HG03025 (cell line): ENCODE results near the gene REC114.
"Not testable (repeated sequence)": the region's sequence is repeated elsewhere in the genome, so short reads cannot be mapped to it uniquely, and the experiment has no call there.

Experiments
- ATAC-seq: cut with Tn5 transposase; IDR thresholded peaks from one replicate; pipeline ENCODE4 v1.9.1; 2021; ENCODE audit warnings: mild to moderate bottlenecking, moderate library complexity; ENCODE audit not compliant: unreplicated experiment, low FRiP score

The REC114 gene

DNA sequence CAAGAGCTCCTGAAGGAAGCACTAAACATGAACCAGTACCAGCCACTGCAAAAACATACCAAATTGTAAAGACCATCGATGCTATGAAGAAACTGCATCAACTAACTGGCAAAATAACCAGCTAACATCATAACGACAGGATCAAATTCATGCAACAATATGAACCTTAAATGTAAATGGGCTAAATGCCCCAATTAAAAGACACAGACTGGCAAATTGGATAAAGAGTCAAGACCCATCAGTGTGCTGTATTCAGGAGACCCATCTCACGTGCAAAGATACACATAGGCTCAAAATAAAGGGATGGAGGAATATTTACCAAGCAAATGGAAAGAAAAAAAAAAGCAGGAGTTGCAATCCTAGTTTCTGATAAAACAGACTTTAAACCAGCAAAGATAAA lies 7.0 kb downstream of the REC114 start:
- not testable (repeated sequence) for ATAC-seq

- no peak for ATAC-seq
Measured at GRCh38 chr15:73454096-73454495, 11.1 kb downstream of the REC114 start.

DNA sequence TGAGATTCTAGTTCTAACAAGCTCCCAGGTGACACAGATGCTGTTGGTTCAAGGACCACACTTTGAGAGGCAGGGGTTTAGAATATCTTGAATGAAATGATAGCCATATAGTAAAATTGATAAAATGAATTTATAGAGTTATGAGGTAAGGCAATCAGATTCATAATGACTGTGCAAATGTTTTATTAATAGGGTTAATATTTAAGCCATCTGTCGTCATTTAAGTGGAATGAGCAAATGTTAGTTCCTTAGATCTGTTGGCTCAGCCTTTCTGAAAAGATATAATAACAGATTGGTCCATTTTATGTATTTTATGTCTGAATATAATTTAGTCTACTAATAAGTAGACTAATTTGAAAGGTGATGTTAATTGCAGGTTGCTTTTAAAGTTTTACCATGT lies 12.9 kb downstream of the REC114 start:
- ATAC-seq: no peak

- no peak for ATAC-seq
Measured at GRCh38 chr15:73457334-73457733, 14.4 kb downstream of the REC114 start.

GRCh38 chr15:73460662-73461061 lies 17.7 kb downstream of the REC114 start:
- no peak for ATAC-seq

GRCh38 chr15:73464602-73465001 lies 21.6 kb downstream of the REC114 start:
- no peak for ATAC-seq

DNA sequence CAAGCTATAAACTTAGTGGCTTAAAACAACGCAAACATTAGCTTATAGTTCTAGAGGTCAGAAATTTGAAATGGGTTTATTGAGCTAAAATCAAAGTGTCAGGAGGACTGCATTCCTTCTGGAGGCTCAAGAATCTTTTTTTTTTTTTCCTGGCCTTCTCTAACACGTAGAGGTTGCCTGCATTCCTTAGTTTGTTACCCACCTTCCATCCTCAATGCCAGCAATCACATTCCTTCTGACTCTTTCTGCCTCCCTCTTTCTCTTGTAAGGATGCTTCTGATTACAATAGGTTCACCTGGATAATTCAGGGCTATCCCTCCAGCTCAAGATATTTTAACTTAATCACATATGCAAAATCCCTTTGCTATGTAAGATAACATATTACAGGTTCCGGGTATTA lies 24.8 kb downstream of the REC114 start:
- no peak for ATAC-seq

DNA sequence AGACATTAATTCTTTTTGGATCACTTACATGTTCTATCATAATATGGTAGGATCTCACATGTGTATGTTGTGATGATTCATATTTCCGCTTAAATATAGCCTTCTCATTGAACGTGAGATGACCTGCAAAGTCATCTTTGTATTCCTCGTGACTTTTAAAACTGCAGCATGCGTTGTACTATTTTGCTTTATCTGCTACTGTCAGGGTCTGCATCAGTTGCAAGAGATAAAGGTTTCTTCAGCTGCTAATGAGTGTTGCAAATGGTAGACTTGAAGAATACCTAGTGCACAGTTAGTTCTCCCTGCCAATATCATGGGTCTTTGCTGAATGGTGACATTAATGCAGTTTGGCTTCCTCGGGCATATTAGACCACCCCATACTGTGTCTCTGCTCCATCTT lies 31.8 kb downstream of the REC114 start:
- no peak for ATAC-seq

DNA sequence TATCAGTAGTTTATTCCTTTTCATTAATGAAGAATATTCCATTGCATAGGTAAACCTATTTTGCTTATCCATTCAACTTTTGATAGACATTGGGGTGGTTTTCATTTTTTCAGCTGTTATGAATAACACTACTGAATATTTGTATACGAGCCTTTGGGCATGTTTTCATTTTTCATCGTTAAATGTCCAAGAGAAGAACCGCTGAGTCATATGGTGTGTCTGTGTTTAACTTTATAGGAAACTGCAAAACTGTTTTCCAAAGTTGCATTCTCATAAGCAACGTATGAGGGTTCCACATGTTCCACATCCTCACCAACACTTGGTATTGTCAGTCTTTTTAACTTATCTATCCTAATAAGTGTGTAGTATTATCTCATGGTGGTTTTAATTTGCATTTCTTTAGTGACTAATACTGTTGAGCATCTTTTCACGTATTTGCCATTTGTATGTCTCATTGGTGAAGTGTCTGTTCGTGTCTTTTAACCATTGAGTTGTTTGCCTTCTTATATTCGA lies 33.8 kb downstream of the REC114 start:
- ATAC-seq: no peak

GRCh38 chr15:73480050-73480449 lies 37.1 kb downstream of the REC114 start:
- ATAC-seq: no peak

GRCh38 chr15:73482166-73482565 lies 39.2 kb downstream of the REC114 start:
- no peak for ATAC-seq

GRCh38 chr15:73483053-73483452 lies 40.1 kb downstream of the REC114 start:
- no peak for ATAC-seq

GRCh38 chr15:73485372-73485771 lies 42.4 kb downstream of the REC114 start:
- no peak for ATAC-seq

DNA sequence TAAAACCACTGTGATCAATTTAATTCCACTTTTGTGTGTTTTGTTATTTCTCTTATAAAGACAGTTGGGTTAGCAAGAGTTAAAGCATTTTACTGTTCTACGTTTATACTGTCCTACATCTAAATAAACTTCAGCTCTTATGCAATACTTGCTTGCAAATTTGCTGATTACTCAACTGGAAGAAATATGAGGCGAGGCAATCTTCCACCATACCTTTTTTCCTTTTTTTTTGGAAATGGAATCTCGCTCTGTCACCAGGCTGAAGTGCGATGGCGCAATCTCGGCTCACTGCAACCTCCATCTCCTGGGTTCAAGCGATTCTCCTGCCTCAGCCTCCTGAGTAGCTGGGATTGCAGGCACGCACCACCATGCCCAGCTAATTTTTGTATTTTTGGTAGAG lies 42.9 kb downstream of the REC114 start:
- ATAC-seq: not testable (repeated sequence)

- no peak for ATAC-seq
Measured at GRCh38 chr15:73488698-73489097, 45.7 kb downstream of the REC114 start.

DNA sequence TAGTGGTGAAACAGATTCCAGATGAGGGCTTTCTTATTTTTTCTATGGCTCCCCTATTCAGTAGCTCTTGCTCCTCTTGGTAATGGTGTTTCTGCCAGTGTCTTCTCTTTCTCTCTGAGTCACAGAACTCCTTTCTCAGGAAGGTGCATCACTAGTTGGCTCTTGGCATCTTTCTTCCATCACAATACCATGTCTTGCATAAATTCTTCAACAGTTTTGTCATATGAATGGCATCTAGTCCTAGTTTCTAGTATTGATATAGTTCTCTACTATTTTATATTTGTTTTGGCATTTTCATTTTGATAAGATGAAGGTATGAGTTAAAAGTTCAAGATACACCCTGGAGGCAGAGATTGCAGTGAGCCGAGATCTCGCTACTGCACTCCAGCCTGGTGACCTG lies 51.0 kb downstream of the REC114 start:
- no peak for ATAC-seq

DNA sequence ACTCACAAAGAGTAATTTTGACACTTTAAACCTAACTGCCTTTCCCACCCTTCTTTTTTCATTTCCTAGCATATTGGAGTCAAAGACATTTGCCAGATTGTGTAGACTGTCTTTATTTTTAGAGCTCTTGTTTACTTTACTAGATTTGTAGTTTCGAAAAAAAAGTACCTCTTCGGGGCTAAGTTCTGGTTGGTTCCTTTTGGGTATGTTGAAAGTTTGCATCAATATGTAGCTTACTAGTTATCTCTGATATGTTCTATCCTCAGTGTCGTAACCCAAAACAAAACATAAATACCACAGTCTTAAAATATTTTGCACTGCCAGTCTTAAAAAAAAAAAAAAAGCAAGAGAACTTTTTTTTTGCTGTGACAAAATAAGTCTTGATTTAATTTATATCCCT lies 52.2 kb downstream of the REC114 start:
- ATAC-seq: no peak

- no peak for ATAC-seq
Measured at GRCh38 chr15:73500696-73501095, 57.7 kb downstream of the REC114 start.

DNA sequence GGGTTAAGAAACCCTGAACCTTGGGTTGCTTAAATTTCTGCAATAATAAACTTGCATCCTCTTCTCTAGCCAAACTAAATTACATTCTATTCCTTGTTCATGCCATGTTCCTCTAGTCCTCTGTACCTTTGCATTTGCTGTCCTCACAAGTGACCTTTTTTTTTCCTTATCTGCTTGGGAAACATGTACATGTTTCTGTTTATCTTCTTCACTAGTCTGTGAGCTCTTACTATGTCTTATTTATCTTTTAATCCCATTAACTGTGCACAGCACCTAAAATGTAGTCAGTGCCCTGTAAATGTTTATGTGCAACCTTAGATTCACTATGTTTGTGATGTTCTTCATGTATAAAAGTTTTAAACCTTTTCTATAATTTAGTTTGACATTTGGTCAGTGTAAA lies 61.9 kb downstream of the REC114 start:
- ATAC-seq: no peak

- no peak for ATAC-seq
Measured at GRCh38 chr15:73515527-73515926, 72.6 kb downstream of the REC114 start.

DNA sequence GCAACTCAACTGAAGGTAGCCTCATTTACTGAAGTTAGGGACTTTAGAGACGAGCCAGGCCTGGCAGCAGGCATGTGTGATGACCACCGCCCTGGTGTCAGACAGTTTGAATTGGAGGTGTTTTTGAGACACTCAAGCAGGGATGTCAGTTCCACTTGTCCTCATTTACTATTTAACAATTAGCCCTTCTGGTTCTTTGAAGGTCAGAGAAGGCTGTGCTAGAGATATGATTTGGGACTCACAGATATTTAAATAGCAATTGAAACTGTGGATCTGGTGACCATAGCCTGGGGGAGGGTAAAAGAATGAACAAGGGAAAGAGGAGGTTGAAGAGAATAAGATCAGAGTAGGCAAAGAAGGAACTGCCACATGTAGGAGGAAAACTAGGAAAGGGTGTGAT lies 74.6 kb downstream of the REC114 start:
- no peak for ATAC-seq

- ATAC-seq: no peak
Measured at GRCh38 chr15:73518180-73518862, 75.4 kb downstream of the REC114 start.
